SIG-M5 treated with dmso at 0.1 percent for 504 hours (cell line): Measurements from ENCODE around the gene KCTD5.
A peak's percentile ranks its signal among the peaks of the same experiment; 100 is the strongest.
"Not testable (repeated sequence)": the region's sequence is repeated elsewhere in the genome, so short reads cannot be mapped to it uniquely, and the experiment has no call there.

Source experiments
- DNase-seq: peaks from one replicate; lab custom pipeline; 2025; ENCODE audit not compliant: unreplicated experiment; lab: John Stamatoyannopoulos, UW

The KCTD5 gene

GRCh38 chr16:2671741-2672140, 10.6 kb upstream of the KCTD5 start:
- no peak for DNase-seq

DNA sequence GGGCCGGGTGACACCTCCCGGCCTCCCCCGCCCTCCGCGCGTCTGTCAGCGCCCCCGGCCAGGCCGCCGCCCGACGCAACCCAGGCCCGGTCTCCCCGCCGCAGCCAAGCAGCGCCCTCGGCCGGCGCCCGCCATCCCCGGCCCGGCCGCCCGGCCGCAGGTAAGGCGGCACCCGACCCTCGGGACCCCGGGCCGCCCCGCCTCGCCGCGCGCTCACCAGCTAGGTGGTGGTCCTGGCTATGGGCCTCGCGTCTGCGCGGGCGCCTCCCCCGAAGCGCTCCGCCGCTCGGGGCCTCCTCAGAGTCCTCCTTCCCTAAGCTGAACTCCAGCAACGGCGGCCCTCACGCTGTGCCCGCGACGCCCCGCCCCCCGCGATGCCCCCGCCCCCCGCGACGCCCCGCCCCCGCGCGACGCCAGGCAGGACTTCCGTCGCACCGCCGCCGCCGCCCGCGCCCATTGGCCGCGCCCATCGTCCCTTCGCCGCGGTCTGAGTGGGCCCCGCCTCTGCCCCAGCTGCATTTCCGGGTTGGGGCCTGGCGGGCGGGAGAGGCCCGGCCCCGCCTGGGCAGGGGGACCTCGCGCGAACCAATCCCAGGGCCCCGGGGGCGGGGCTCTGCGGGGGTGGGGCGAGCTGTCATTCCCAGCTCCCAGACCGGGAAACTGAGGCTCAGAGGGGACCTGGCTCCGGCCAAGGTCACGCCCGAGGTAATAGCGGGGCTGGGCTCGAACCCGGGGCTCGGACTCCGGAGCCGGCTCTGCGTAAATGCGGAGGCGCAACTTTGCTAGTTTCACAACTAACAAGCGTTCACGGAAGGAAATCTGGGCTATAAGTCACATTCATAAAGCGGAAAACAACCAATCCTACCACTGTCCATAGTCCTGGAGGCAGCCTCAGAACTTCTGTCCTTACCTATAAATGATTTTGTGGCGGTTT, 9.0 kb upstream of the KCTD5 start:
- DNase-seq = peak; percentile 81

- no peak for DNase-seq
Observed at GRCh38 chr16:2675021-2675420, 7.3 kb upstream of the KCTD5 start.

DNA sequence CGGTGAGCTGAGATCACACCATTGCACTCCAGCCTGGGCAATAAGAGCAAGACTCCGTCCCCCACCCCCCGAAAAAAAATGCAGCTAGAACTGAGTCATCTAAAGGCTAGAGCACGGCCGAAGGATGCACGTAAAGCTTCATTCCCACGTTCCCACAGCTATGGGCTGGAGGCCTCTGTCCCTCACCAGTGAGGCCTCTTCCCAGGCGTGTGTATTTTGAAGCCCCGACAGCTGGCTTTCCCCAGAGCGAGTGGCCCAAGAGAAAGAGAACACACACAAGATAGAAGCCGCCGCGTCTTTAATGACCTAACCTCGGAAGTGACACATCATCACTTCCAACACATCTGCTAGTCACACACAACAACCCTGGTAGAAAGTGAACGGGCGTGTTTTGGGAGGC, 6.6 kb upstream of the KCTD5 start:
- no peak for DNase-seq

- DNase-seq = not testable (repeated sequence)
Observed at GRCh38 chr16:2676937-2677336, 5.4 kb upstream of the KCTD5 start.

DNA sequence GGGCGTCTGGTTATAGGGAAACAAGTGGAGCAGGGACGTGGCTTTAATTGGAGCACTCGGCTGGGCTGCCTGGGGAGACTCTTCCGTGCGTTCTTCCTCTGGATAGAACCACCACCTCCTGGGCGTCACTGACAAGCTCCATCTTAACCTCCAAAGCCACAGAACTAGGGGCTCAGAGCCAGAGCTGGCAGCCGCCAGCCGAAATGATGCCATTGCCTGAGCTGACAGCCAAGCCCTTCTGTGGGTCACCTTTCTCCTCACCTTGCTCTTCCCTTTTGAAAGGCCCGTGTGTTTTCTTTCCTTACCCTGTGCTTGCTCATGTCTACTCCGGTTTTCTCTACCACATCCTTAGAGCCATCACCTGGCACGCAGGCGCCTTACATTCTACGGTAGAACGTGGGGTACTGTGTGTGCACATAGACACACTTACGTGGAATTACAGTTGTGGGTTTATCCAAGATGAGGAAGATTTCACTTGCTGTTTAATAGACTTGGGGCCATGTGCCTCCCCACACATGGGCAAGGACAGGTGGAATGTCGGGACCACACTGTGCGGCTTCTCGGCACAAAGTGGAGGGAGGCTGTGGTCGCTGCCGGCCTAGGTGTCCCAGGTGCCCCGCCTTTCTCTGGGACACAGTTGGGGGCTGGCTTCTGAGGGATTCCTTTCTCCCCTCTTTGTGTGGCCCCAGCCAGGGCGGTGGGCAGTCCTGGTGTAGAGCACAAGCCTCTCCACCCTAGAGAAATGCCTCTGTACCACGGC, 3.9 kb upstream of the KCTD5 start:
- DNase-seq = not testable (repeated sequence)

DNA sequence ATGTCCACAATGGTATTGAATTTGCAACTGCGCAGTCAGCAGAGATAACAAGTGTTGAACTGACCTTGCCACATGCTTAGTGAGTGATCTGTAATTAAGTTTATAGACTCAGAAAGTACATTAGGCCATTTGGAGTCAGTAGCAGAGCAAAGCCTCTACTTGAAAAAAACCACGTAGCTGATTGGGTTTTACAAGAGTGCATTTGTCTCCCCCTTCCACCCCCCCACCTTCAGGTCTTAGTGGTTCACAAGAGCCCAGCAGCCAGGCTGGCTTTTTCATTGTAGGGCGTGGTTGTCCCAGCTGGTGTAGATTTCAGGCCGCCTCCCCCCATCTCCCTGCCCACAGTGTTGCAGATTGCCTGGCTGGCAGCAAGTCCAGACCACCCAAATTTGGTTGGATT, 2.4 kb upstream of the KCTD5 start:
- DNase-seq = not testable (repeated sequence)

DNA sequence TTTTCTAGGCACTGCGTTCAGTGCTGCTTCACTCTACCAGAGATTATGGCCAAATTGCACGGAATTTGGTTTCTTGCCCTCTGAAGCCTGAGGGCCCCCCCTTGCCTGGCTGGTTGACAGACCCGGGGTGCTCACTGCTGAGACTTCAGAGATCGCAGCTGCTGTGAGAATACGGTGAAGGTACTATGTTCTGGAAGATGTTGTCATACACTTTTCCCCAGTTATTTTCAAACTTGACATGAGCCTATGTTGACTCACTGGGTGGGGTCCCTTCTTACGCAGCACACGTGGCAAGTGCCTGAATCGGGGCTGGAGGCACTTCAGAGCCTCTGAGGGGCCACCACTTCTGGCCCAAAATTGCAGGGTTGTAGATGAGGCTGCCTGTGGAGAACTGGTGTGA, 2.0 kb upstream of the KCTD5 start:
- not testable (repeated sequence) for DNase-seq

DNA sequence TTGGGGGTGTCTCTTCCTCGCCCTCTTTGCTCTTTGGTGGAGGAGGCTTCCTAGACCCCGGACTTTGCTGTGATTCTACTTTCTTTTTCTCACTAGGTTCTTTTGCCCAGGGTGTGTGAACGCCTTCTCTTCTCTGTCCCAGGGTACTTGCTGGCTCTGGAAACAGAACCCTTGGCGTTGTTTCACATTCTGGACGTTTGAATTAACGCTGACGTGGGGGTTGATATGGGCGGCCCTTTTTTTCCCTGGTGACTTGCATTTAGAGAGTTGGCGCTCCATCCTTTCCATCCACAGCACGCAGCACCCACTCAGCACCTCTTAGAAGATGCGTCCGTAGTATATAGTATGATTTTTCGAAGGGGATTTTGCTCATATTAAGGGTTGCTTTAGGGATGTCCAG, 718 bp downstream of the KCTD5 start:
- DNase-seq = not testable (repeated sequence)

- not testable (repeated sequence) for DNase-seq
Observed at GRCh38 chr16:2686075-2686474, 3.8 kb downstream of the KCTD5 start.

- peak; percentile 65 for DNase-seq
Observed at GRCh38 chr16:2686912-2687507, 4.7 kb downstream of the KCTD5 start.

DNA sequence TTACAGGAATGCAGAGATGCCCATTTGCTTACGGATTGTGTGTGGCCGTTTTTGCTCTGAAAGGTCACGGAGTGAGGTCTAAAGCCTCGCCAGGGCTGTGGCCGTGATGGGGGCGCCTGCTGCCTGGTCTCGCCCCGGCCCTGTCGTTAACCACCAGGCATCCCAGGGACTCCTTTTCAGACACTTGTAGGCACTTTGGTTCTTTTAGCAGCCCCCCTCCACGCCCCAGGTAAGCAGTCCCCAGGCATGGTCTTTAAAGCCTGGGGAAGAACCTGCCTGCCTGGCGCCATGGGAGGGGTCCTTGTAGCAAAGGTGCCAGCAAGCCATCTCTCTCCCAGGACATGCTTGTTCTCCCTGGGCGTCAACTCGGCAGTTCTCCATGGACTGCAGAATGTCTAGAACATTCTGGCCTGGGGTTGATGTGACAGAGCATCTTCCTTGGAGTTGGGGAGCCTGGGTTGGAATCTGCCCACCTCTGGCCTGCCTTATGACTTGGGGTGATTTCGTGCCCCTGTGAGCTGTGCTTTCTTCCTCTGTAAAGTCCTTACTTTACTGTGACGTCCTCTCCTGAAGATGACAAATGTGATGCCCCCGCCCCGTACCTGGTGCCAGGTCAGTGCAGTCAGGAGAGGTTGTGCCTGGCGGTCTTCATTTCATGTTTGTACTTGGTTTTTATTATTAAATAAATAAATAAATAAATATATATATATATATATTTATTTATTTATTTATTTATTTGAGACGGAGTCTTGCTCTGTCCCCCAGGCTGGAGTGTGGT, 5.4 kb downstream of the KCTD5 start:
- no peak for DNase-seq

- DNase-seq = not testable (repeated sequence)
Observed at GRCh38 chr16:2689422-2689821, 7.1 kb downstream of the KCTD5 start.

DNA sequence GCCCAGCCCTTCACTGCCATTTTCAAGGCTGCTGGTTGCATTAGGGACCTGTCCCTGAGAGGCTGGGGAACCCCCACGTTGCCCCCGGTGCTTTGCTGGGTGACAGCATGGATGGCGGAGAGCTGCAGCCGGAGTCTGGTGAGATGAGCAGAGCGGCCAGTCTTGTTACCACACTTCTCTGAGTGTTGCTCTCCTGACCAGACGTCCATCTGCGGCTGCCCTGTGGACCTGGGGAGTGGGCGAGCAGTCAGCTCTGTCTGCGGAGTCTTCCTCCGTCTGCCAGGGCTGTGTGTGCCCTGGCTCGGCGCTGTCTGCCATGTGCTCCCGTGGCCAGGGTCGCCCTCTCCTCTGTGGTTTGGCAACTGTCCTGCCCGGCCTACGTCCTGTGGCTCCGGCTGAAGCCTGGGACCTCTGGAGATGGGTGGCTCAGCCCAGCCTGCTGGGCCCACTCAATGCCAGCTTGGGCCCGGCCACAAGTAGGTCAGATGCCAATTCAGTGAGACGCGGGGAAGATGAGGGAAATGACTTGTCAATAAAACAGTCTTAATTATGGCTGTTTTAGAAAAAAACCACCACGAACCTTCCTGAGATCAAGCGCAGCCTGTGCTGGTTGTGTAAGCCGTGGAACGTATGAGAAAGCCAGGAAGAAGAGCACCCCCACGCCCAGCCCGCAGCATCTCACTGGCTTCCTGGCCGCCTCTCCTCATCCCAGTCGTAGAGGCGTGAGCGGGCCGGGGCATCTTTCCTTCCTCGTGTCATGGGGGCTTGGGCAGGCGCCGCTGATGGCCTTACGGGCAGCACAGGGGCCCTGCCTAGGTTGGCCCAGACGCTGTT, 7.9 kb downstream of the KCTD5 start:
- no peak for DNase-seq

DNA sequence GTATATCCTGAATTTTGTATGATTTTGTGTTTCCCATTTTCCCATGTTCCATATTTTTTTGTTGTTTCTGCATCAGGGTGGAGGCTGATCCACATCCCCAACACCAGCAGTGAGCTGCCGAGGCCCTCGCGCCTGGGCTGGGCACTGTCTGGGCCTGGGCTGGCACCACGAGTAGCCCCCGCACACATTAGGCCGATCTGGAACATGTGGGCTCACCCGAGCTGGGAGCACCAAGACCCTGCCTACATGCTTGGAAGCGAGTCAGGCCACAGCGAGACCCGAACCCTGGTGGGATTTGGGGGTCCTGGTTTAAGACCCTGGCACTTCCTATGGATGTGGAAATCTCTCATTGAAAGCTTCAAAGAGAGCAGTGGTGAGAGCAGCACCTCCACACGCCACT, 8.5 kb downstream of the KCTD5 start:
- DNase-seq = no peak

DNA sequence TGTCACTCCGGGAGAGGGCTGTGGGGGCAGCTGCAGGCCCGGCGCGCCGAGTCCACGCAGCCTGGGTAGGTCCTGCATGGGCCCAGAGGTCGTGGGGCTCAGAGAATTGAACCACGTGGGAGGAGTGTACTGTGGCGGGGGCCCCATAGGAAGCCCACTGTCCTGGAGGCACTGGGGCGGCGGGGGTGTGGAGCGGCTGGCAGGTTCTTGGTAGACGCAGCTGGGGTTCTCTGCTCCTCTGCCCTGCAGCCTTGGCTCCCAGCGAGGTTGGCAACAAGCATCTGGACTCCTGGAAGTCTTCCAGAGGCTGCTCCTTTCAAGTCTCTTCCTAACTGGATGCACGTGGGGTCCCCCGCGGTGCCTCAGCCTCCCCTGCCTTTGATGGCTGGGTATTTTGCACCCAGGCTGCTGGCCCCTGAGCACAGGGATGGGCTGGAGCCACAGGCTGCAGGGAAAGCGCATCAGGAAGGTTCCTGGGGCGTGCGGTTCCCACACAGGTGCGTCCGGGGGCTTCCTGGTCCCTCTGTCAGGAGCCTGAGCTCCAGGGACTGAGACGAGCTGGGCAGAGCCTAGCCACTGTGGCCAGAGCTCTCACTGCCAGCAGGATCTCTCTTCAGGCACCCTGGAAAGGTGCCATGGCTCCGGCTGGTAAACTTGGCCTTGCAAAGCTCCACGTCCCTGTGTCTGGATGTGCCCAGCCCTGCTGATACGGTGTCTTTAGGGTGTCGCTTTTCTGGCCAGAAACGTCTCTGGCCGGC, 9.3 kb downstream of the KCTD5 start:
- no peak for DNase-seq

DNA sequence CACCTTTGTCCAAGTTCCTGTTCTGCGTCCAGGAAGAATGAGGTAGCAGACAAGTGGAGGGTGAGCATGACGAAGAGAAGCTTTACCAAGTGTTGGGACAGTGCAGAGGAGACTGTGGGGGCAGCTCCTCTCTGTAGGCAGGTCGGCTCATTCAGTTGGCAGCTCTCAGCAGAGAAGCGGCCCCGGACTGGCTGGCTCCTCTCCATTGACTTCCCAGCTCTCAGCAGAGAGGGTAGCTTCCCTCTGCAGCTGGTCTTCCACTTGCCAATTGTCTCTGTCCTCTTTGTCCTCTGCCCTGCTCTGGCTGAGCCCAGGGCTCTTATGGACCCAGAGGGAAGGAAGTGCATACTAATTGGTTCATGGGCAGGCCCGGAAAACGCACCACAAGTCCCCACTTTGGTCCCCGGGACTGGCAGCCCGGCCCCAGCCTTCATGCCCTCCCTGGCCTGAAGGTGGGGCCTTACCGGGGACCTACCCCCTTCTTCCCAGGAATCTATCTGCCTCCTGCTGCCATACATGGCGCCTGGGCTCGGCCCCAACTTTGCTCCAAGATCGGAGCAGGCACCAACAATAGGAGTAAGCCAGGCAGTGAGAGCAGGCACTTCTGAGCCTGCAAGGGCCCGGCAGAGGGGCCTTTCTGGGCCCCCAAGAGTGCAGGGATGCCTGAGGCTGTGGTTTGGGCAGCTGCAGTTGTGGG, 10.1 kb downstream of the KCTD5 start:
- DNase-seq = no peak

DNA sequence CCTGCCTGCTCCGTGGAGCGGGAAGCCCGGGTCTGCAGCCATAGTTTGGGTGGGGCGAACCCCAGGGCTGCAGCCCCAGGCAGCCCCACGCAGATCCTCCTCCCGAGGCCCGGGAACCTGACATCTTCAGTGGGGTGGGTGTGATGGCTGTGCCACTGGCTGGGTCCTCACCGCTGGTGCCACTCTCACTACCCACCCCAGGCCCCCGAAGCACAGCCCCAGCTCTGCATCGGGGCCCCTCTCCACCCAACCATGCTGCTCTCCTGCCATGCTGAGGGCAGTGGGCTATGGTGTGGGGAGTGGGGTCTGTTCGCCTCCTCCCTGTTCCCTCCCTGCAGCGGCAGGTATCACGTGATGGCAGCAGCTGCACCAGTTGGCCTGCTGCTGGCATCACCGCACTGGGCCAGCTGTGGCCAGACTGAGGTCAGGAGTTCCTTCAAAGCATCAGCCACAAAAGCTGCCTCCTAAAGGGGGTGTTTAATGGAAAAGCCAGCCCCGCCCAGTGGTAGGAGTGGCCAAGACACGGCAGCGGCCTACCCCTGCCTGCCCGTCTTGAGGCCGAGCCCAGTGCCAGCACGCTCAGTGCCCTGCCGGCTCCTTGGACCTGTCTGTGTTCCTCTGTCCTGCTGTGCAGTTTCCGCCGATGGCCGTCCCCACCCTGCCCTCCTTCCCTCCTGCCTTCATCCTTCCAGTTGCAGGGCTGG, 10.8 kb downstream of the KCTD5 start:
- no peak for DNase-seq
